K562 (cell line): ENCODE results near the gene SERPINA10. TPM values are rescaled to one million over a fixed set of nuclear protein-coding genes. Genes with fewer than 3 reads are reported as not detected.

Experiments
- ATAC-seq: fragments of 200-7000 bp; cut with Tn5 transposase; 3 replicates; pipeline ENCODE4 v1.9.1; 2020; ENCODE audit warnings: moderate library complexity
- BruUV-seq: library from RNA; stranded (reverse); fragments of 400-500 nt; replicated peaks from 2 replicates; lab custom pipeline; 2021; lab: Mats Ljungman, UMichigan
- CTCF ChIA-PET: fragments of 300-600 bp; formaldehyde crosslinking; extraction: SDS; loops from one replicate; lab custom pipeline; 2021; ENCODE audit warnings: low intra/inter-chr PET ratio; lab: Yijun Ruan, JAX
- POLR2A ChIA-PET: fragments of 300-600, 350-650 bp; sonication (Branson Sonifier 250); formaldehyde crosslinking; extraction: SDS; loops from one replicate; lab custom pipeline; 2021; ENCODE audit warnings: antibody characterized with exemption, inconsistent platforms; lab: Yijun Ruan, JAX
- DNase-seq, 4 experiments: peaks; one replicate each; pipeline versions ENCODE4 v3.0.0 to v3.0.0-alpha.2; 2011 to 2018; ENCODE audit warnings: low spot score in 3 of 4, mixed read lengths in 3 of 4; ENCODE audit errors: extremely low read depth in 1 of 4
- FAIRE-seq: peaks from 2 replicates; lab custom pipeline; 2011; peaks lifted over from hg19 to GRCh38; lab: Jason Lieb, UNC
- H2AFZ ChIP-seq: 2 replicates; pipeline ENCODE4 v1.6.0; 2011; ENCODE audit warnings: low read depth, low read length, control low read depth, inconsistent platforms
- H3K27ac ChIP-seq: fragments of 200-600 bp; 3 replicates; pipeline ENCODE4 v1.8.0; 2011; ENCODE audit warnings: low read depth, mild to moderate bottlenecking, control low read depth, inconsistent platforms, low read length, moderate library complexity, mixed read lengths; ENCODE audit errors: extremely low read depth
- H3K27me3 ChIP-seq, 2 experiments: fragments of 300-600 bp in 1 of 2; 2 replicates in 1 of 2; 3 replicates in 1 of 2; pipeline versions ENCODE4 v1.6.0 to v1.8.0; 2011; ENCODE audit warnings: inconsistent platforms in 2 of 2, low read length in 2 of 2, mild to moderate bottlenecking in 1 of 2, mixed read lengths in 1 of 2, moderate library complexity in 1 of 2; ENCODE audit not compliant: control insufficient read depth in 2 of 2, insufficient read depth in 2 of 2
- H3K36me3 ChIP-seq: fragments of 300-600 bp; 3 replicates; pipeline ENCODE4 v1.8.0; 2011; ENCODE audit warnings: mild to moderate bottlenecking, low read length, inconsistent platforms; ENCODE audit not compliant: control insufficient read depth, insufficient read depth
- H3K4me1 ChIP-seq, 2 experiments: fragments of 200-600 bp in 1 of 2; replicated peaks in 1 of 2; 2 replicates in 1 of 2; 3 replicates in 1 of 2; pipeline versions ENCODE4 v1.5.1 to v1.8.0; 2011; ENCODE audit warnings: inconsistent platforms in 2 of 2, low read length in 2 of 2, mild to moderate bottlenecking in 1 of 2, mixed read lengths in 1 of 2, moderate library complexity in 1 of 2; ENCODE audit not compliant: control insufficient read depth in 2 of 2, insufficient read depth in 2 of 2
- H3K4me2 ChIP-seq: 2 replicates; pipeline ENCODE4 v1.6.1; 2011; ENCODE audit warnings: low read length, control low read depth, inconsistent platforms, mixed read lengths; ENCODE audit not compliant: insufficient read depth
- H3K4me3 ChIP-seq: fragments of 200-600 bp; sonication (generic), shearing (Covaris generic); 2 replicates; pipeline ENCODE4 v1.5.1; 2016; ENCODE audit warnings: control low read depth, inconsistent platforms
- H3K79me2 ChIP-seq: fragments of 200-600 bp; 3 replicates; pipeline ENCODE4 v1.8.0; 2011; ENCODE audit warnings: low read length, inconsistent platforms; ENCODE audit not compliant: control insufficient read depth, insufficient read depth
- H3K9ac ChIP-seq, 2 experiments: 2 replicates each; pipeline versions ENCODE4 v1.6.0 to v1.6.1; 2011; ENCODE audit warnings: low read depth in 2 of 2, low read length in 2 of 2, control low read depth in 1 of 2, inconsistent platforms in 1 of 2, mild to moderate bottlenecking in 1 of 2, mixed read lengths in 1 of 2; ENCODE audit not compliant: insufficient read depth in 1 of 2
- H3K9me1 ChIP-seq: one replicate; pipeline ENCODE4 v1.6.0; 2011; ENCODE audit warnings: inconsistent platforms, mild to moderate bottlenecking, low read length, moderate library complexity; ENCODE audit not compliant: control insufficient read depth, insufficient read depth
- H3K9me3 ChIP-seq: replicated peaks from 2 replicates; pipeline ENCODE4 v1.5.1; 2011; ENCODE audit warnings: low read depth, low read length, inconsistent platforms; ENCODE audit not compliant: control insufficient read depth, insufficient read depth
- H4K20me1 ChIP-seq: replicated peaks from 2 replicates; pipeline ENCODE4 v1.6.1; 2011; ENCODE audit warnings: low read length, inconsistent platforms, mixed read lengths; ENCODE audit not compliant: control insufficient read depth, insufficient read depth
- ETS1 ChIP-seq: conservative IDR thresholded peaks from 2 replicates; pipeline ENCODE4 v1.6.1; 2011; ENCODE audit warnings: low read depth, mild to moderate bottlenecking, low read length; ENCODE audit not compliant: control insufficient read depth
- HNRNPH1 ChIP-seq: fragments of 200-400 bp; formaldehyde crosslinking; optimal IDR thresholded peaks from 2 replicates; pipeline ENCODE3; 2017; ENCODE audit warnings: low read depth, mild to moderate bottlenecking, low read length, moderate library complexity
- MCM7 ChIP-seq, 2 experiments: fragments of 450-650 bp; IDR thresholded peaks; 2 replicates each; pipeline ENCODE4 v1.6.1; 2016 to 2018
- MYBL2 ChIP-seq, 2 experiments: fragments of 450-650 bp in 1 of 2; sonication (generic) in 1 of 2; formaldehyde crosslinking in 1 of 2; IDR thresholded peaks; 2 replicates each; pipeline versions ENCODE4 v1.6.1 to v1.8.1; 2017 to 2022; ENCODE audit warnings: borderline replicate concordance in 1 of 2, inconsistent platforms in 1 of 2, low read depth in 1 of 2, mild to moderate bottlenecking in 1 of 2, missing genetic modification reagents in 1 of 2, moderate library complexity in 1 of 2
- NCOA4 ChIP-seq: fragments of 450-650 bp; IDR thresholded peaks from 2 replicates; pipeline ENCODE4 v1.6.1; 2018; ENCODE audit warnings: mild to moderate bottlenecking; ENCODE audit not compliant: partially characterized antibody
- NR3C1 ChIP-seq: sonication (generic); formaldehyde crosslinking; IDR thresholded peaks from 2 replicates; pipeline ENCODE4 v1.8.1; 2022; ENCODE audit warnings: missing genetic modification reagents
- POLR3A ChIP-seq: IDR thresholded peaks from 2 replicates; pipeline ENCODE4 v1.6.1; 2011; ENCODE audit warnings: borderline replicate concordance, mild to moderate bottlenecking, moderate library complexity; ENCODE audit not compliant: insufficient read length, insufficient read depth; ENCODE audit errors: extremely low read depth
- SRSF7 ChIP-seq: fragments of 200-400 bp; formaldehyde crosslinking; optimal IDR thresholded peaks from 2 replicates; pipeline ENCODE3; 2017; ENCODE audit warnings: mild to moderate bottlenecking, low read depth, low read length
- ZNF12 ChIP-seq: sonication (generic); formaldehyde crosslinking; IDR thresholded peaks from 2 replicates; pipeline ENCODE4 v1.4.0; 2020; ENCODE audit warnings: mild to moderate bottlenecking, missing genetic modification reagents
- in situ Hi-C: fragments of 300-500 bp; cut with MboI; formaldehyde crosslinking; loops from 4 replicates; pipeline ENCODE4 v1.15.0; 2018; ENCODE audit warnings: inconsistent platforms, mixed read lengths
- intact Hi-C: fragments of 100-400 bp; cut with micrococcal nuclease; formaldehyde crosslinking; loops from 2 replicates; pipeline ENCODE4 v1.14.2; 2022
- polyA plus RNA-seq, 8 experiments: library from polyadenylated mRNA; depleted of rRNA in 4 of 8; stranded (reverse) in 5 of 8; unstranded in 3 of 8; fragments of >200 nt; fragmentation: Nextera tagmentation in 2 of 8; fragmentation: Illumina TruSeq in 1 of 8; extraction: Ambion mirVana in 2 of 8; extraction: Trizol in 1 of 8; gene quantifications; 2 replicates each; pipeline versions ENCODE4 v1.2.1 to v1.2.3, GENCODE V29; 2011 to 2014; ENCODE audit warnings: inconsistent platforms in 1 of 8, missing spikeins in 1 of 8
- total RNA-seq, 7 experiments: library from RNA; depleted of rRNA in 6 of 7; stranded (reverse); fragments of >200 nt in 6 of 7; fragmentation: Illumina TruSeq in 2 of 7; extraction: Trizol in 2 of 7; gene quantifications; 2 replicates each; pipeline versions ENCODE4 v1.2.1 to v1.2.3, GENCODE V29; 2011 to 2021; ENCODE audit warnings: low replicate concordance in 1 of 7

SERPINA10 gene
- total and polyA plus RNA-seq, 9 of the 15 experiments (the other 6 are each of a cell fraction or from before 2014, with no cell fraction given), result not detected

- TF ChIP-seq HNRNPH1, result no peak
- no peak for TF ChIP-seq NR3C1 (CRISPR knock-in tag)
- no peak for TF ChIP-seq MCM7 (IDR thresholded peaks at IDR 0.05)
- no peak for TF ChIP-seq ETS1
- no peak for TF ChIP-seq SRSF7
- TF ChIP-seq NCOA4, result no peak
- TF ChIP-seq, all 486 proteins: peak for 0
Observed at GRCh38 chr14:94341656-94342333, 48.7 kb upstream of the SERPINA10 start (continued).

GRCh38 chr14:94340533-94340932 is 47.5 kb upstream of the SERPINA10 start:
- FAIRE-seq, result no peak
- Histone ChIP-seq H3K9me3 (no peaks in the 10 kb centered on the region), H3K4me1 (no peaks in the 10 kb centered on the region), H3K9ac (no peak overlapping the region), H3K4me2 (no peak overlapping the region), H3K27me3 (no peaks in the 10 kb centered on the region), H3K36me3 (no peaks in the 10 kb centered on the region), H4K20me1 (no peaks in the 10 kb centered on the region), H3K79me2 (no peaks in the 10 kb centered on the region), H2AFZ (no peak overlapping the region), H3K27ac (no peak overlapping the region), H3K4me3 (no peak overlapping the region), H3K9me1 (no peaks in the 10 kb centered on the region)
- ATAC-seq, result no peak
- in situ Hi-C loops (no loop called here), intact Hi-C loops (no loop called here)
- BruUV-seq, result no TSS peak
- ChIA-PET POLR2A (no interaction called here), CTCF (no interaction called here)
- no peak for DNase-seq
- TF ChIP-seq POLR3A (no peak), ZNF12 (CRISPR knock-in tag) (no peak), MYBL2 (IDR thresholded peaks at IDR 0.05; ENCODE audit: low read depth) (no peak), MYBL2 (CRISPR knock-in tag; IDR thresholded peaks at IDR 0.05; ENCODE audit: borderline replicate concordance) (no peak)
